GM12878 (cell line): Measurements from ENCODE around the gene SMG6. TPM values are rescaled to one million over a fixed set of nuclear protein-coding genes. Genes with fewer than 3 reads are reported as not detected.

ENCODE experiments used
- ATAC-seq: fragments of 200-7000 bp; cut with Tn5 transposase; 3 replicates; pipeline ENCODE4 v1.9.1; 2020; ENCODE audit warnings: mild to moderate bottlenecking, moderate library complexity
- BruUV-seq: library from RNA; stranded (reverse); fragments of 400-500 nt; replicated peaks from 2 replicates; lab custom pipeline; 2021; lab: Mats Ljungman, UMichigan
- CTCF ChIA-PET: fragments of 300-600 bp; sonication (Branson Sonifier 250); formaldehyde crosslinking; extraction: SDS; loops from one replicate; lab custom pipeline; 2021; ENCODE audit warnings: inconsistent platforms; lab: Yijun Ruan, JAX
- POLR2A ChIA-PET: fragments of 350-600 bp; formaldehyde crosslinking; extraction: SDS; loops from one replicate; lab custom pipeline; 2021; ENCODE audit warnings: inconsistent platforms; lab: Charles Lee
- RAD21 ChIA-PET: fragments of 300-600 bp; sonication (Branson Sonifier 250); formaldehyde crosslinking; loops from one replicate; lab custom pipeline; 2023; ENCODE audit warnings: antibody characterized with exemption; ENCODE audit not compliant: unreplicated experiment; lab: Charles Lee
- SMC1A ChIA-PET: fragments of 300-600 bp; sonication (Branson Sonifier 250); formaldehyde crosslinking; loops from one replicate; lab custom pipeline; 2023; ENCODE audit not compliant: unreplicated experiment, uncharacterized antibody; lab: Charles Lee
- DNase-seq: peaks from one replicate; pipeline ENCODE4 v3.0.0-alpha.2; 2011; ENCODE audit warnings: low read depth, low spot score
- FAIRE-seq: peaks from 3 replicates; lab custom pipeline; 2011; peaks lifted over from hg19 to GRCh38; lab: Jason Lieb, UNC
- H2AFZ ChIP-seq: 2 replicates; pipeline ENCODE4 v1.6.0; 2011; ENCODE audit warnings: low read depth, low read length, control low read depth; ENCODE audit not compliant: control insufficient read depth
- H3K27ac ChIP-seq: 2 replicates; pipeline ENCODE4 v1.5.1; 2011; ENCODE audit warnings: control low read depth; ENCODE audit not compliant: control insufficient read depth, insufficient read depth
- H3K27me3 ChIP-seq, 2 experiments: replicated peaks in 1 of 2; 2 replicates each; pipeline versions ENCODE4 v1.6.0 to v1.6.1; 2011; ENCODE audit warnings: low read length in 1 of 2; ENCODE audit not compliant: control insufficient read depth in 2 of 2, insufficient read depth in 2 of 2
- H3K36me3 ChIP-seq, 2 experiments: 2 replicates each; pipeline ENCODE4 v1.5.1; 2011; ENCODE audit warnings: low read length in 1 of 2; ENCODE audit not compliant: control insufficient read depth in 2 of 2, insufficient read depth in 2 of 2
- H3K4me1 ChIP-seq: 2 replicates; pipeline ENCODE4 v1.6.1; 2011; ENCODE audit warnings: mild to moderate bottlenecking, low read length, moderate library complexity, mixed read lengths; ENCODE audit not compliant: control insufficient read depth, insufficient read depth
- H3K4me2 ChIP-seq: 2 replicates; pipeline ENCODE4 v1.6.0; 2011; ENCODE audit warnings: control low read depth; ENCODE audit not compliant: control insufficient read depth, insufficient read depth
- H3K4me3 ChIP-seq: fragments of 200-600 bp; sonication (generic); 2 replicates; pipeline ENCODE4 v1.5.1; 2016
- H3K79me2 ChIP-seq: 2 replicates; pipeline ENCODE4 v1.6.0; 2011; ENCODE audit warnings: low read length; ENCODE audit not compliant: control insufficient read depth, insufficient read depth
- H3K9ac ChIP-seq: 2 replicates; pipeline ENCODE4 v1.8.0; 2011; ENCODE audit warnings: low read length, control low read depth, mixed read lengths; ENCODE audit not compliant: control insufficient read depth, insufficient read depth
- H3K9me3 ChIP-seq: replicated peaks from 3 replicates; pipeline ENCODE4 v1.5.1; 2011; ENCODE audit warnings: mild to moderate bottlenecking, low read length; ENCODE audit not compliant: control insufficient read depth, insufficient read depth
- H4K20me1 ChIP-seq: 2 replicates; pipeline ENCODE4 v1.6.0; 2011; ENCODE audit not compliant: control insufficient read depth, insufficient read depth
- BCL11A ChIP-seq: IDR thresholded peaks from 2 replicates; pipeline ENCODE4 v1.6.1; 2011; ENCODE audit warnings: low read depth, low read length
- CBX5 ChIP-seq: sonication (generic); IDR thresholded peaks from 2 replicates; pipeline ENCODE4 v1.6.1; 2016; ENCODE audit warnings: low read depth, moderate library complexity, mild to moderate bottlenecking, inconsistent platforms
- ETV6 ChIP-seq, 2 experiments: fragments of 450-650 bp in 1 of 2; IDR thresholded peaks in 1 of 2; conservative IDR thresholded peaks in 1 of 2; 2 replicates each; pipeline ENCODE4 v1.6.1; 2014; ENCODE audit warnings: antibody characterized with exemption in 1 of 2, borderline replicate concordance in 1 of 2, low read depth in 1 of 2, mild to moderate bottlenecking in 1 of 2, moderate library complexity in 1 of 2
- HDGF ChIP-seq: fragments of 450-650 bp; IDR thresholded peaks from 2 replicates; pipeline ENCODE4 v1.6.1; 2016; ENCODE audit warnings: antibody characterized with exemption
- IKZF2 ChIP-seq, 2 experiments: fragments of 450-650 bp; IDR thresholded peaks; 2 replicates each; pipeline ENCODE4 v1.6.1; 2017; ENCODE audit warnings: mild to moderate bottlenecking in 2 of 2, moderate library complexity in 2 of 2
- JUNB ChIP-seq: IDR thresholded peaks from 2 replicates; pipeline ENCODE4 v1.6.1; 2016; ENCODE audit warnings: antibody characterized with exemption, mild to moderate bottlenecking
- NFIC ChIP-seq: IDR thresholded peaks from 2 replicates; pipeline ENCODE4 v1.6.1; 2012; ENCODE audit warnings: low read depth, mild to moderate bottlenecking, inconsistent platforms, low read length, moderate library complexity
- RELA ChIP-seq: fragments of 450-650 bp; IDR thresholded peaks from 2 replicates; pipeline ENCODE4 v1.8.0; 2014; ENCODE audit warnings: borderline replicate concordance; ENCODE audit not compliant: partially characterized antibody
- SMAD1 ChIP-seq: fragments of 450-650 bp; IDR thresholded peaks from 2 replicates; pipeline ENCODE4 v1.6.1; 2018; ENCODE audit warnings: mild to moderate bottlenecking, low read depth; ENCODE audit not compliant: partially characterized antibody
- TAF1 ChIP-seq: IDR thresholded peaks from 2 replicates; pipeline ENCODE4 v1.6.1; 2011; ENCODE audit warnings: mild to moderate bottlenecking, low read depth, low read length, borderline replicate concordance
- TCF3 ChIP-seq: IDR thresholded peaks from 2 replicates; pipeline ENCODE4 v1.6.1; 2012; ENCODE audit warnings: low read depth, mild to moderate bottlenecking, low read length, borderline replicate concordance; ENCODE audit not compliant: insufficient read depth
- ZBED1 ChIP-seq: IDR thresholded peaks from 2 replicates; pipeline ENCODE4 v1.6.1; 2016; ENCODE audit warnings: borderline replicate concordance
- ZZZ3 ChIP-seq: IDR thresholded peaks from 2 replicates; pipeline ENCODE4 v1.6.1; 2011; ENCODE audit warnings: low read depth; ENCODE audit not compliant: control insufficient read depth, insufficient read length
- WGBS: methylation state at CpG from one replicate; pipeline ENCODE4 v1.1.6; 2016; ENCODE audit warnings: low lambda C conversion rate; ENCODE audit not compliant: insufficient replicate concordance, insufficient coverage; ENCODE audit errors: missing lambda C conversion rate; 5-methylcytosine and 5-hydroxymethylcytosine counted together
- in situ Hi-C: fragments of 300-500 bp; cut with MboI; formaldehyde crosslinking; loops from 9 replicates; pipeline ENCODE4 v1.14.3; 2018; ENCODE audit warnings: mixed read lengths
- intact Hi-C: fragments of 100-400 bp; cut with micrococcal nuclease; formaldehyde crosslinking; loops from one replicate; pipeline ENCODE4 v1.14.2; 2022; ENCODE audit not compliant: unreplicated experiment
- polyA plus RNA-seq, 11 experiments: library from polyadenylated mRNA; depleted of rRNA in 4 of 11; unstranded in 6 of 11; stranded (reverse) in 5 of 11; fragments of >200 nt; fragmentation: Nextera tagmentation in 4 of 11; fragmentation: Illumina TruSeq in 1 of 11; extraction: Ambion mirVana in 4 of 11; extraction: Trizol in 1 of 11; gene quantifications; 1 replicate in 1 of 11; 2 replicates in 10 of 11; pipeline versions ENCODE4 v1.2.1 to v1.2.3, GENCODE V29; 2011 to 2016; ENCODE audit warnings: inconsistent platforms in 2 of 11, missing spikeins in 2 of 11, low read depth in 1 of 11
- total RNA-seq, 4 experiments: library from RNA; depleted of rRNA in 3 of 4; stranded (reverse); fragments of >200 nt in 3 of 4; fragmentation: Illumina TruSeq in 1 of 4; extraction: Trizol in 1 of 4; gene quantifications; 2 replicates each; pipeline versions ENCODE4 v1.2.1 to v1.2.3, GENCODE V29; 2013 to 2021

The SMG6 gene
- total and polyA plus RNA-seq, 10 of the 15 experiments (the other 5 are each of a cell fraction or from before 2014, with no cell fraction given) = 0.58 to 28.7 (median 15.7) TPM

- no peak overlapping the region for H3K4me2 ChIP-seq
- peaks cover 35% of the 10 kb centered on the region for H3K4me1 ChIP-seq
- no peaks in the 10 kb centered on the region for H4K20me1 ChIP-seq
- CTCF ChIA-PET = interaction anchor here (0.7 to 11.4 kb wide), 7 partner anchors 9 to 189 kb away, joined by 3 to 126 read pairs (median 8); partner anchors contain the start of gene HIC1
- in situ Hi-C loops = no loop called here
- intact Hi-C loops = loop anchor here (5.0 kb wide), 1 partner anchor 36 kb away; the partner anchor contains the start of gene HIC1
- H3K4me3 ChIP-seq = no peak overlapping the region
- TF ChIP-seq TAF1 (no peak), CBX5 (no peak), JUNB (no peak), RELA (no peak), ZZZ3 (no peak), NFIC (no peak), BCL11A (no peak), TCF3 (no peak), HDGF (no peak), SMAD1 (no peak), ETV6 (conservative IDR thresholded peaks at IDR 0.05 in 1 of 2, IDR thresholded peaks at IDR 0.05 in 1 of 2; ENCODE audit: borderline replicate concordance in 1 of 2, low read depth in 1 of 2) (no peak), IKZF2 (IDR thresholded peaks at IDR 0.05) (no peak), ZBED1 (no peak)
- TF ChIP-seq, all 136 proteins: peak for 0
- no peak for DNase-seq
- no peak for ATAC-seq
- ChIA-PET POLR2A (interaction anchor here (1.8 kb wide), 1 partner anchor 36 kb away, joined by 4 read pairs; no protein-coding TSS in a partner anchor), RAD21 (interaction anchor here (1.0 to 4.7 kb wide), 7 partner anchors 10 to 190 kb away, joined by 3 to 41 read pairs (median 4); partner anchors contain the start of gene HIC1), SMC1A (interaction anchor here (0.7 to 4.3 kb wide), 7 partner anchors 10 to 160 kb away, joined by 3 to 39 read pairs (median 4); no protein-coding TSS in a partner anchor)
- Histone ChIP-seq H3K27ac (no peak overlapping the region), H3K36me3 (peaks cover 2% of the 10 kb centered on the region in 2 experiments; a peak in 1 of 4 replicates), H2AFZ (no peak overlapping the region), H3K9me3 (no peaks in the 10 kb centered on the region), H3K79me2 (peaks cover 15% of the 10 kb centered on the region), H3K9ac (no peak overlapping the region), H3K27me3 (no peaks in the 10 kb centered on the region)
- 91% methylated on average over 5 of the region's 5 CpGs for WGBS
- BruUV-seq = no TSS peak
- FAIRE-seq = no peak
These were observed 210.2 kb downstream of the SMG6 start for GRCh38 chr17:2093349-2093748.
